H1 (cell line): ENCODE results near the gene SBF1. TPM values are rescaled to one million over a fixed set of nuclear protein-coding genes. Genes with fewer than 3 reads are reported as not detected.
A peak's percentile ranks its signal among the peaks of the same experiment; 100 is the strongest.

Experiments
- CTCF ChIA-PET: fragments of 300-600 bp; sonication (Branson Sonifier 250); formaldehyde crosslinking; loops from one replicate; lab custom pipeline; 2021; ENCODE audit not compliant: partially characterized antibody; lab: Charles Lee
- POLR2A ChIA-PET: fragments of 300-600 bp; sonication (Branson Sonifier 250); formaldehyde crosslinking; loops from one replicate; lab custom pipeline; 2021; ENCODE audit warnings: inconsistent platforms; ENCODE audit not compliant: partially characterized antibody; lab: Charles Lee
- DNase-seq, 2 experiments: peaks; one replicate each; pipeline versions ENCODE4 v3.0.0 to v3.0.0-alpha.2; 2010 to 2022; ENCODE audit warnings: low spot score in 2 of 2, low read depth in 1 of 2, mixed read lengths in 1 of 2
- FAIRE-seq: peaks from 2 replicates; lab custom pipeline; 2011; peaks lifted over from hg19 to GRCh38; lab: Jason Lieb, UNC
- H2AFZ ChIP-seq: 2 replicates; pipeline ENCODE4 v1.8.1; 2012; ENCODE audit warnings: low read length, inconsistent platforms
- H2AK5ac ChIP-seq: 2 replicates; pipeline ENCODE4 v1.6.1; 2013; ENCODE audit warnings: low read depth, low read length
- H2BK120ac ChIP-seq: replicated peaks from 2 replicates; pipeline ENCODE3; 2013; ENCODE audit warnings: low read depth, low read length, inconsistent platforms
- H2BK12ac ChIP-seq: 2 replicates; pipeline ENCODE4 v1.6.1; 2013; ENCODE audit warnings: low read depth, low read length
- H2BK15ac ChIP-seq: 2 replicates; pipeline ENCODE4 v1.6.1; 2013; ENCODE audit warnings: low read length
- H2BK20ac ChIP-seq: 2 replicates; pipeline ENCODE4 v1.6.1; 2013; ENCODE audit warnings: low read length
- H2BK5ac ChIP-seq: 2 replicates; pipeline ENCODE4 v1.6.1; 2013; ENCODE audit warnings: low read depth, low read length
- H3K14ac ChIP-seq: 2 replicates; pipeline ENCODE4 v1.6.1; 2013; ENCODE audit warnings: inconsistent platforms; ENCODE audit not compliant: insufficient read length
- H3K18ac ChIP-seq: 2 replicates; pipeline ENCODE4 v1.6.1; 2013; ENCODE audit warnings: low read length; ENCODE audit errors: extremely low read depth
- H3K23ac ChIP-seq: 2 replicates; pipeline ENCODE4 v1.6.1; 2013; ENCODE audit warnings: inconsistent platforms; ENCODE audit not compliant: insufficient read length
- H3K23me2 ChIP-seq: 2 replicates; pipeline ENCODE4 v1.6.1; 2013; ENCODE audit warnings: low read depth, low read length
- H3K27ac ChIP-seq: 2 replicates; pipeline ENCODE4 v1.6.1; 2011; ENCODE audit warnings: low read depth, low read length, inconsistent platforms
- H3K27me3 ChIP-seq, 4 experiments: replicated peaks in 1 of 4; 1 replicate in 1 of 4; 2 replicates in 3 of 4; pipeline versions ENCODE4 v1.6.1 to v1.8.1; 2011 to 2013; ENCODE audit warnings: low read length in 3 of 4, mild to moderate bottlenecking in 3 of 4, inconsistent platforms in 2 of 4, mixed read lengths in 2 of 4, moderate library complexity in 1 of 4; ENCODE audit not compliant: control insufficient read depth in 3 of 4, insufficient read depth in 3 of 4; ENCODE audit errors: extremely low read depth in 1 of 4
- H3K36me3 ChIP-seq, 4 experiments: 2 replicates each; pipeline versions ENCODE4 v1.6.1 to v1.8.1; 2011 to 2013; ENCODE audit warnings: mild to moderate bottlenecking in 4 of 4, low read length in 3 of 4, moderate library complexity in 2 of 4, control low read depth in 1 of 4, inconsistent platforms in 1 of 4; ENCODE audit not compliant: insufficient read depth in 4 of 4, control insufficient read depth in 2 of 4
- H3K4ac ChIP-seq: replicated peaks from 2 replicates; pipeline ENCODE3; 2013; ENCODE audit warnings: low read length, low read depth, mixed read lengths, inconsistent platforms; ENCODE audit not compliant: insufficient read length
- H3K4me1 ChIP-seq, 4 experiments: replicated peaks in 1 of 4; 1 replicate in 1 of 4; 2 replicates in 3 of 4; pipeline versions ENCODE4 v1.6.1 to v1.8.1; 2011 to 2013; ENCODE audit warnings: low read length in 3 of 4, inconsistent platforms in 2 of 4, mixed read lengths in 1 of 4; ENCODE audit not compliant: insufficient read depth in 4 of 4, control insufficient read depth in 3 of 4
- H3K4me2 ChIP-seq, 2 experiments: 2 replicates each; pipeline versions ENCODE4 v1.6.1 to v1.8.1; 2011 to 2013; ENCODE audit warnings: low read depth in 2 of 2, low read length in 2 of 2, control low read depth in 1 of 2, inconsistent platforms in 1 of 2, mild to moderate bottlenecking in 1 of 2; ENCODE audit not compliant: insufficient read depth in 1 of 2
- H3K4me3 ChIP-seq, 4 experiments: fragments of 200-600, 300-600 bp in 1 of 4; sonication (generic), shearing (Covaris generic), sonication (Bioruptor Twin) in 1 of 4; 2 replicates each; pipeline versions ENCODE4 v1.5.1 to v1.8.1; 2011 to 2016; ENCODE audit warnings: low read length in 4 of 4, low read depth in 3 of 4, control low read depth in 2 of 4, inconsistent platforms in 2 of 4, mild to moderate bottlenecking in 2 of 4, mixed read lengths in 1 of 4, moderate library complexity in 1 of 4; ENCODE audit not compliant: insufficient read depth in 2 of 4; ENCODE audit errors: extremely low read depth in 1 of 4
- H3K56ac ChIP-seq: replicated peaks from 2 replicates; pipeline ENCODE3; 2013; ENCODE audit warnings: low read depth, mild to moderate bottlenecking, mixed read lengths, low read length, inconsistent platforms; ENCODE audit not compliant: insufficient read length
- H3K79me1 ChIP-seq: 2 replicates; pipeline ENCODE4 v1.6.1; 2013; ENCODE audit warnings: low read depth, low read length, control low read depth
- H3K79me2 ChIP-seq, 2 experiments: 2 replicates each; pipeline versions ENCODE4 v1.6.1 to v1.8.1; 2012 to 2013; ENCODE audit warnings: low read length in 2 of 2, mild to moderate bottlenecking in 2 of 2, inconsistent platforms in 1 of 2; ENCODE audit not compliant: insufficient read depth in 2 of 2, control insufficient read depth in 1 of 2
- H3K9ac ChIP-seq, 4 experiments: replicated peaks in 1 of 4; 1 replicate in 1 of 4; 2 replicates in 3 of 4; pipeline versions ENCODE4 v1.6.1 to v1.8.1; 2011 to 2013; ENCODE audit warnings: low read depth in 3 of 4, low read length in 3 of 4, control low read depth in 2 of 4, mild to moderate bottlenecking in 2 of 4, moderate library complexity in 2 of 4, inconsistent platforms in 1 of 4; ENCODE audit errors: extremely low read depth in 1 of 4
- H3K9me3 ChIP-seq, 2 experiments: 2 replicates each; pipeline versions ENCODE4 v1.6.1 to v1.8.1; 2012 to 2013; ENCODE audit warnings: mild to moderate bottlenecking in 2 of 2, moderate library complexity in 2 of 2, control low read depth in 1 of 2, inconsistent platforms in 1 of 2, low read depth in 1 of 2, low read length in 1 of 2, mixed read lengths in 1 of 2; ENCODE audit not compliant: insufficient read depth in 2 of 2
- H4K20me1 ChIP-seq, 2 experiments: replicated peaks in 1 of 2; 2 replicates each; pipeline versions ENCODE3 to v1.8.1; 2011 to 2013; ENCODE audit warnings: inconsistent platforms in 2 of 2, low read length in 2 of 2, mild to moderate bottlenecking in 1 of 2; ENCODE audit not compliant: insufficient read depth in 2 of 2, control insufficient read depth in 1 of 2
- H4K5ac ChIP-seq: 2 replicates; pipeline ENCODE4 v1.6.1; 2013; ENCODE audit warnings: low read length, low read depth, mixed read lengths, inconsistent platforms; ENCODE audit not compliant: insufficient read length
- H4K8ac ChIP-seq: 2 replicates; pipeline ENCODE4 v1.8.0; 2013; ENCODE audit warnings: mild to moderate bottlenecking, moderate library complexity, low read length, inconsistent platforms; ENCODE audit not compliant: insufficient read depth; ENCODE audit errors: extremely low read depth
- H4K91ac ChIP-seq: replicated peaks from 2 replicates; pipeline ENCODE3; 2013; ENCODE audit warnings: low read length, mixed read lengths, inconsistent platforms; ENCODE audit not compliant: insufficient read length
- CBX5 ChIP-seq: fragments of 300-800, 300-1000 bp; sonication (generic); IDR thresholded peaks from 2 replicates; pipeline ENCODE4 v1.7.1; 2016; ENCODE audit warnings: antibody characterized with exemption, low read length, low read depth
- CHD1 ChIP-seq: IDR thresholded peaks from 2 replicates; pipeline ENCODE4 v1.6.1; 2012; ENCODE audit warnings: low read depth, low read length, improper control_type of control experiment
- EP300 ChIP-seq, 2 experiments: IDR thresholded peaks; 1 replicate in 1 of 2; 2 replicates in 1 of 2; pipeline ENCODE4 v1.6.1; 2011 to 2012; ENCODE audit warnings: low read depth in 2 of 2, low read length in 2 of 2, mild to moderate bottlenecking in 2 of 2, borderline replicate concordance in 1 of 2, inconsistent platforms in 1 of 2, moderate library complexity in 1 of 2
- RAD21 ChIP-seq, 2 experiments: IDR thresholded peaks in 1 of 2; conservative IDR thresholded peaks in 1 of 2; 2 replicates each; pipeline ENCODE4 v1.6.1; 2011; ENCODE audit warnings: low read depth in 2 of 2, low read length in 2 of 2, improper control_type of control experiment in 1 of 2, inconsistent platforms in 1 of 2, mild to moderate bottlenecking in 1 of 2, moderate library complexity in 1 of 2
- WGBS, 2 experiments: shearing (Covaris generic) in 1 of 2; methylation state at CpG; one replicate each; pipeline versions ENCODE4 v1.1.6 to v1.1.7; 2013 to 2015; ENCODE audit warnings: low lambda C conversion rate in 2 of 2, mixed read lengths in 2 of 2, inconsistent platforms in 1 of 2, low coverage in 1 of 2, missing lambda C conversion rate in 1 of 2; ENCODE audit not compliant: insufficient replicate concordance in 2 of 2, insufficient coverage in 1 of 2, insufficient read length in 1 of 2; ENCODE audit errors: extremely low coverage in 1 of 2, missing lambda C conversion rate in 1 of 2; 5-methylcytosine and 5-hydroxymethylcytosine counted together
- polyA plus RNA-seq, 7 experiments: library from polyadenylated mRNA; depleted of rRNA in 3 of 7; stranded (reverse) in 5 of 7; unstranded in 2 of 7; fragments of >200 nt in 5 of 7; fragments of 200-250 nt in 2 of 7; gene quantifications; 1 replicate in 5 of 7; 2 replicates in 1 of 7; 4 replicates in 1 of 7; pipeline versions ENCODE4 v1.2.1 to v1.2.3, GENCODE V29; 2011 to 2013; ENCODE audit warnings: missing spikeins in 2 of 7, mixed read lengths in 2 of 7
- total RNA-seq: library from RNA; stranded (reverse); fragmentation: NEBNext Ultra II Directional; extraction: Animal tissue kit (Norgen Biotek cat#: 25700); gene quantifications from 2 replicates; pipeline ENCODE4 v1.2.1, GENCODE V29; 2021
- TF ChIP-seq, protein P1 (sequence below), 3 experiments: IDR thresholded peaks; 1 replicate in 2 of 3; 2 replicates in 1 of 3; pipeline versions ENCODE4 v1.5.1 to v1.6.1; 2011; ENCODE audit warnings: low read length in 3 of 3, mild to moderate bottlenecking in 3 of 3, inconsistent platforms in 2 of 3, low read depth in 1 of 3, moderate library complexity in 1 of 3; ENCODE audit not compliant: insufficient read depth in 1 of 3; ENCODE audit errors: control extremely low read depth in 1 of 3

Gene SBF1
- total and polyA plus RNA-seq, 2 of the 8 experiments (the other 6 are each of a cell fraction or from before 2014, with no cell fraction given), result 29.1 to 71.5 TPM

DNA sequence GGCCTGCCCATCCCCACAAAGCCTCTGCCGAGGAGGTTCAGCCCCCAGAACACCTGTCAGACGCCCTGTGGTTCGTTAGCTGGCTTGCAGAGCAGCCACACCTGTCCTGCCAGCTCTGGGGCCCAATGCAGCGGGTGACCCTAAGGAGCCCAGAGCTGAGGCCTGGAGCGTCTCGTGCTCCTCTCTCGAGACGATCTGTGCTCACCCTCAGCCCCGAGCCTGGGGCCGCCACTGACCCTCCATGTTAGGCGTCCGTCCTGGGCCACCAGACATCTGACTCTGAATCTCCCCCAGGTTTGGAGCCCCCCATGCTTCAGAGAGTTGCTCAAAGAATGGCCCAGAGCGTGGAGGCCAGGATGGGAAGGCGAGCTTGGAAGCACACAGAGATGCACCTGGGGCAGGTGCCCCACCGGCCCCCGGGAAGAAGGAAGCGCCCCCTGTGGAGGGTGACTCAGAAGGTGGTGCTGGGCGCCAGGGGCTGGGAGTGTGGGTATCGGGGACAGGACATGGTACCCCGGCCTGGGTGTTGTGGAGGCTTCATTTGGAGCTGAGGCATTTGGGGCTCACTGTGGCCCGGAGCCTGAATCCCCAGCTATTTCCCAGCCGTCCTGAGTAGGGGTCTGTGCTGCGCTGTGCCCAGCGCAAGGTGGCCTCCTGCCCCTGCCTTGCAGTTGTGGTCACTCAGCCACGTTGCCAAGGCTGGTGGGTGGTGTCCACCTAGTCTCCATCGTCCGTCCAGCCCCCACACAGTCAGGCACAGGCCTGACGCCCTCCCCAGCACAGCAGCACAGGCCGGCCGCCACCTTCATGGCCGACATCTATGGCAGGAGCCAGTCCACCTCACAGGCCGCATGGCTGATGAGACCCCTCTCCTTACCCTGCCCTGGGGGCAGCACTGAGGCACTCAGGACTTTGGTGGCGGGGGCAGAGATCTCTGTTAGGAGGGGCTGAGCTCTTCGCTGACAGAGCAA is 36.2 kb downstream of the SBF1 start:
- Histone ChIP-seq H3K4me2 (no peak overlapping the region), H3K4me3 (no peak overlapping the region), H4K20me1 (peaks cover 4 to 14% of the 10 kb centered on the region in 2 experiments), H3K4ac (no peak overlapping the region), H2BK12ac (no peak overlapping the region), H2BK120ac (no peak overlapping the region), H3K14ac (no peak overlapping the region), H2BK20ac (no peak overlapping the region), H3K18ac (no peak overlapping the region), H3K79me2 (no peaks in the 10 kb centered on the region), H2AFZ (no peak overlapping the region), H3K9me3 (no peaks in the 10 kb centered on the region), H4K5ac (no peak overlapping the region), H2AK5ac (no peak overlapping the region), H3K79me1 (no peaks in the 10 kb centered on the region), H3K23ac (no peak overlapping the region), H3K56ac (no peak overlapping the region), H3K36me3 (peaks cover 7 to 37% (median 19%) of the 10 kb centered on the region in 4 experiments), H4K8ac (no peak overlapping the region), H2BK15ac (no peak overlapping the region), H4K91ac (no peak overlapping the region), H3K27me3 (no peaks in the 10 kb centered on the region), H2BK5ac (peak overlapping the region; percentile 60; the same call in 1 of the 2 replicates), H3K23me2 (no peaks in the 10 kb centered on the region), H3K27ac (no peak overlapping the region), H3K9ac (no peak overlapping the region), H3K4me1 (no peaks in the 10 kb centered on the region)
- ChIA-PET POLR2A (interaction anchor here (1.3 kb wide), 1 partner anchor 43 kb away, joined by 3 read pairs; the partner anchor contains the start of gene ADM2), CTCF (interaction anchor here (0.6 to 1.9 kb wide), 8 partner anchors 9 to 186 kb away, joined by 3 to 5 read pairs (median 4); no protein-coding TSS in a partner anchor)
- no peak for DNase-seq
- no peak for TF ChIP-seq CHD1
- no peak for TF ChIP-seq CBX5
- TF ChIP-seq, protein P1, sequence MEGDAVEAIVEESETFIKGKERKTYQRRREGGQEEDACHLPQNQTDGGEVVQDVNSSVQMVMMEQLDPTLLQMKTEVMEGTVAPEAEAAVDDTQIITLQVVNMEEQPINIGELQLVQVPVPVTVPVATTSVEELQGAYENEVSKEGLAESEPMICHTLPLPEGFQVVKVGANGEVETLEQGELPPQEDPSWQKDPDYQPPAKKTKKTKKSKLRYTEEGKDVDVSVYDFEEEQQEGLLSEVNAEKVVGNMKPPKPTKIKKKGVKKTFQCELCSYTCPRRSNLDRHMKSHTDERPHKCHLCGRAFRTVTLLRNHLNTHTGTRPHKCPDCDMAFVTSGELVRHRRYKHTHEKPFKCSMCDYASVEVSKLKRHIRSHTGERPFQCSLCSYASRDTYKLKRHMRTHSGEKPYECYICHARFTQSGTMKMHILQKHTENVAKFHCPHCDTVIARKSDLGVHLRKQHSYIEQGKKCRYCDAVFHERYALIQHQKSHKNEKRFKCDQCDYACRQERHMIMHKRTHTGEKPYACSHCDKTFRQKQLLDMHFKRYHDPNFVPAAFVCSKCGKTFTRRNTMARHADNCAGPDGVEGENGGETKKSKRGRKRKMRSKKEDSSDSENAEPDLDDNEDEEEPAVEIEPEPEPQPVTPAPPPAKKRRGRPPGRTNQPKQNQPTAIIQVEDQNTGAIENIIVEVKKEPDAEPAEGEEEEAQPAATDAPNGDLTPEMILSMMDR (IDR thresholded peaks at IDR 0.05; ENCODE audit: control extremely low read depth in 1 of 3, insufficient read depth in 1 of 3, low read depth in 1 of 3, low read length in 3 of 3), result 0 out of 4 replicates have a peak, but pooled peaks of 1 of the 3 experiments have one; percentile 12
- no peak for TF ChIP-seq RAD21 (IDR thresholded peaks at IDR 0.05 in 1 of 2, conservative IDR thresholded peaks at IDR 0.05 in 1 of 2; ENCODE audit: low read depth in 2 of 2, low read length in 2 of 2)
- TF ChIP-seq EP300 (IDR thresholded peaks at IDR 0.05; ENCODE audit: borderline replicate concordance in 1 of 2, low read depth in 2 of 2, low read length in 2 of 2), result no peak
- no peak for FAIRE-seq
- 92% methylated on average over 32 of the region's 34 CpGs; no CpG with 5 or more reads in 1 of the 2 experiments for WGBS, 2 experiments
